Measurements from ENCODE around the gene RCAN3. TPM values are rescaled to one million over a fixed set of nuclear protein-coding genes. Genes with fewer than 3 reads are reported as not detected.
A peak's percentile ranks its signal among the peaks of the same experiment; 100 is the strongest.
"Not testable (repeated sequence)": the region's sequence is repeated elsewhere in the genome, so short reads cannot be mapped to it uniquely, and the experiment has no call there.

Gene RCAN3
- total RNA-seq, 1 experiment from 2014 or later: 29.3 TPM

DNA sequence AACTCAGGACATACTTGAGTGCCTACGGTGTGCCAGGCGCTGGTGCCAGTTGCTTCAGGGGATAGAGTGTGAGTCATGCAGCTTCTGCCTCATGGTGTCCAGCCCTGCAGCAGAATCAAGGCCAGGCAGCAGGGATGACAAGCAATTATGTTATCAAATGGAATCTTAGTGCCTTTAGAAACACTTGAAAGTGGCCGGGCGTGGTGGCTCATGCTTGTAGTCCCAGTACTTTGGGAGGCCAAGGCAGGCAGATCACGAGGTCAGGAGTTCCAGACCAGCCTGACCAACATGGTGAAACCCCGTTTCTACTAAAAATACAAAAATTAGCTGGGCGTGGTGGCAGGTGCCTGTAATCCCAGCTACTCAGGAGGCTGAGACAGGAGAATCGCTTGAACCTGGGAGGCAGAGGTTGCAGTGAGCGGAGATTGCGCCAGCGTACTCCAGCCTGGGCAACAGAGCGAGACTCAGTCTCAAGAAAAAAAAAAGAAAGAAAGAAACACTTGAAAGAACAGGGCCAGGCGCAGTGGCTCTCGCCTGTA is 13.1 kb downstream of the RCAN3 start:
- not testable (repeated sequence) for H3K27me3 ChIP-seq (ENCODE audit: control insufficient read depth, insufficient read depth, low read length); DNase-seq; H3K36me3 ChIP-seq (replicated peaks; ENCODE audit: control insufficient read depth, insufficient read depth, low read length); H3K4me3 ChIP-seq (ENCODE audit: insufficient read depth, low read depth, low read length)

DNA sequence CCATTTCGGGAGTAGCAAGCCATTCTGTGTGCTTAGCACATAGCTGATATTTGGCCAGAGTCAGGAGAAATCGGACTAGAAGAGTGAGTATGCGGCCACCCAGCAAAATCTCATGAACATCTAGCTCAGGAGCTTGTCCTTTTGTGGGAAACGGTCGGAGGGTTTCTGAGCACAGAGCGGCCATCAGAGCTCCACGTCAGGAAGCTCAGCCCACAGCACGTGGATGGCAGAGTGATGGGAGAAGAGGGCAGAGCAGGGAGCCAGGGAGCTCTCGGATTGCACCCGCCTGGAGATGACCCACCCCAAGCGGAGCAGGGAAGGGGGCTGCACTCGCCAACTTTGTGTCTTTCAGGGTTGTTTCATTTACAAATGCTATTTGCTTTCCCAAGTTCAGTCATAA is 13.9 kb downstream of the RCAN3 start:
- no peak for DNase-seq
- Histone ChIP-seq H3K4me3 (ENCODE audit: insufficient read depth, low read depth, low read length) (no peak overlapping the region), H3K27me3 (ENCODE audit: control insufficient read depth, insufficient read depth, low read length) (no peaks in the 10 kb centered on the region), H3K36me3 (replicated peaks; ENCODE audit: control insufficient read depth, insufficient read depth, low read length) (no peaks in the 10 kb centered on the region)

DNA sequence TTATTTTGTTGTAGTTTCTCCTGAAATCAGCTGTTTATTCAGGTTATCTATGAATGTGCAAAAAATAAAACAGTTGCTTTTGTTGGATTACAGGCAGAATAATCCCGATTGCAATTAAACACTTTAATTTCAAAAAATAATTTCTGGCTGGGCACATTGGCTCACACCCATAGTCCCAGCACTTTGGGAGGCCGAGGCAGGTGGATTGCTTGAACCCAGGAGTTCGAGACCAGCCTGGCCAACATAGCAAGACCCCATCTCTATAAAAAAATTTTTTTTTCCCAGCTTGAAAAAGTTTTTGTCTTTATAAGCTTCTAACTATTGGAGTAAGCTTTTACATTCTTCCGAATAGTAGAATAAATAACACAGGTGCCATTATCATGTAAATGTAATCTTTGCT is 15.3 kb downstream of the RCAN3 start:
- no peaks in the 10 kb centered on the region for H3K27me3 ChIP-seq (ENCODE audit: control insufficient read depth, insufficient read depth, low read length)
- no peak overlapping the region for H3K4me3 ChIP-seq (ENCODE audit: insufficient read depth, low read depth, low read length)
- no peak for DNase-seq
- H3K36me3 ChIP-seq (replicated peaks; ENCODE audit: control insufficient read depth, insufficient read depth, low read length): no peaks in the 10 kb centered on the region

DNA sequence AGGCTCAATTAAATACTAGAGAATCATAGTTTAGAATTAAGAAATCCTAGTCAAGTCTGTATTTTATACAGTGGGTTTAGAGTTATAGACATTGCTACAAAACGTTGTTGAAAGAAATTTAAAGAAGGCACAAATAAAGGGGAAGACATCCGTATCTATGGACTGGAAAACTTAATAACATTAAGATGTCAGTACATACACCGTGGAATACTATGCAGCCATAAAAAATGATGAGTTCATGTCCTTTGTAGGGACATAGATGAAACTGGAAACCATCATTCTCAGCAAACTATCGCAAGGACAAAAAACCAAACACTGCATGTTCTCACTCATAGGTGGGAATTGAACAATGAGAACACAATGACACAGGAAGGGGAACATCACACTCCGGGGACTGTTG is 17.6 kb downstream of the RCAN3 start:
- not testable (repeated sequence) for H3K27me3 ChIP-seq (ENCODE audit: control insufficient read depth, insufficient read depth, low read length); DNase-seq; H3K36me3 ChIP-seq (replicated peaks; ENCODE audit: control insufficient read depth, insufficient read depth, low read length); H3K4me3 ChIP-seq (ENCODE audit: insufficient read depth, low read depth, low read length)

DNA sequence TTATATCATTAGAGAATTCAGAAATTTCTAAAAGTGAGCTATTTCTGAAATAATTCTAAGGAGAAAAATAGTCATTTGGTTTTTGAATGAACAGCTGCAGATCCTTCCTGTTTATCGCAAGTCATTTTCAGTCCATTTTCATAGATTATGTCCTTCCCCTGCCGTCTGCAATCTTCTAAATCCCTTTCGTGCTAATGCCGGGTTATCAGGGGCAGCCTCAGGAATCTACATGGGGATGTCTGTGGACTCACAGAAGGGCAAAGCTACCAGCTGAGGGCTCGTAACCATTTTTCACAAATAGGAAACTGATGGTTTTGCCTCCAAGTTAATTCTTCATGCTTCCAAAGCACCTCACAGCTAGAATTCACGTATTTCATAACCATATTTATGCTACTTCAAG is 23.0 kb downstream of the RCAN3 start:
- H3K4me3 ChIP-seq (ENCODE audit: insufficient read depth, low read depth, low read length): no peak overlapping the region
- no peak for DNase-seq
- no peaks in the 10 kb centered on the region for H3K27me3 ChIP-seq (ENCODE audit: control insufficient read depth, insufficient read depth, low read length)
- no peaks in the 10 kb centered on the region for H3K36me3 ChIP-seq (replicated peaks; ENCODE audit: control insufficient read depth, insufficient read depth, low read length)

DNA sequence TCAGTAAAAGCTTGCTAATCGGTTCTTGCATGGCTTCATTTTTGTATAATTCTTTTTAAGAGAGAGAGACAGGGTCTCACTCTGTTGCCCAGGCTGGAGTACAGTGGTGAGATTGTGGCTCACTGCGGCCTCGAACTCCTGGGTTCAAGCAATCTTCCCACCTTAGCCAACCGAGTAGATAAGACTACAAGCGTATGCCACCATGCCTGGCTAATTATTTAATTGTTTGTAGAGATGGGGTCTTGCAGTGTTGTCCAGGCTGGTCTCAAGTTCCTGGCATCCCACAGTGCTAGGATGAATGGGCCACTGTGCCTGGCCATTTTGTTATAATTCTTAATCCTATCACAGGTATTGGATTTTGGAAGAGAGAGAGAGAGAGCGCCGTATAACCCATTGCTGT is 23.4 kb downstream of the RCAN3 start:
- Histone ChIP-seq H3K27me3 (ENCODE audit: control insufficient read depth, insufficient read depth, low read length) (no peaks in the 10 kb centered on the region), H3K4me3 (ENCODE audit: insufficient read depth, low read depth, low read length) (no peak overlapping the region), H3K36me3 (replicated peaks; ENCODE audit: control insufficient read depth, insufficient read depth, low read length) (no peaks in the 10 kb centered on the region)
- no peak for DNase-seq

DNA sequence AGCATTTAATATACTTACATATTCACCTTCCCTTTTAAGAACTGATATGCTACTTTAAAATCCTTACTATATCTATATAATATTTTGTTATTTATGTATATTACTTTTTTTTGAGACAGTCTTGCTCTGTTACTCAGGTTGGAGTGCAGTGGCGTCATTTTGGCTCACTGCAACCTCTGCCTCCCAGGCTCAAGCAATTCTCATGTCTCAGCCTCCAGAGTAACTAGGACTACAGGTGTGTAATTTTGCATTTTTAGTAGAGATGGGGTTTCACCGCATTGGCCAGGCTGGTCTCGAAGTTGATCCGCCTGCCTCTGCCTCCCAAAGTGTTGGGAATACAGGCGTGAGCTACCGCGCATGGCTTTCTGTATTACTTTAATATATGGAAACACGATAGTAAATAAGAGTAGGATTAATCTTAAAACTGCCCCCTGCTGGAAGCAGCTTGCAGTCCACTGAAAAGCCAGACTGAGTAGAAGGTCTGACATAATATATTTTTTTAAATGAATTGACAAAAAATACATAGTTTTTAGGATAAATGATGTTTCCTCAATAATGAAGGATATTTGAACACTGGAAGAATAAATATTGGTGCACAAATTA is 24.4 kb downstream of the RCAN3 start:
- Histone ChIP-seq H3K36me3 (replicated peaks; ENCODE audit: control insufficient read depth, insufficient read depth, low read length) (no peaks in the 10 kb centered on the region), H3K27me3 (ENCODE audit: control insufficient read depth, insufficient read depth, low read length) (no peaks in the 10 kb centered on the region), H3K4me3 (ENCODE audit: insufficient read depth, low read depth, low read length) (no peak overlapping the region)
- DNase-seq: no peak

DNA sequence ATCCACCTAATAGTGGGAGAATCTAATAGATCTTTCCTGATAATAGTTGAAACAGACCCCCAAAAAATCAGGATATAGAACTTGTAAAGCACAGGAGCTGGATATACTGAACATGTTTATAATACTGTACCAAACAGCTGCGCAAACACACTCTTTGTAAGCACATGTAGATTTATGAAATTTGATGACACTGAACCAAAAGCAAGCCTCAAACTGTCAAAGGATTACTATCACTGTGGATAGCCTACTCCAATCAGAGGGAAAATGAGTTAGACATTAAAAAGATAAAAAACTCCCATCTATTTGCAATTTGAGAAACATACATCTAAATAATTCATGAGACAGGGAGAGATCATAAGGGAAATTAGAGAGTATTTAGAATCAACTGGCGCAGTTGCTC is 26.1 kb downstream of the RCAN3 start:
- no peak for DNase-seq
- Histone ChIP-seq H3K36me3 (replicated peaks; ENCODE audit: control insufficient read depth, insufficient read depth, low read length) (no peaks in the 10 kb centered on the region), H3K4me3 (ENCODE audit: insufficient read depth, low read depth, low read length) (no peak overlapping the region), H3K27me3 (ENCODE audit: control insufficient read depth, insufficient read depth, low read length) (no peaks in the 10 kb centered on the region)

DNA sequence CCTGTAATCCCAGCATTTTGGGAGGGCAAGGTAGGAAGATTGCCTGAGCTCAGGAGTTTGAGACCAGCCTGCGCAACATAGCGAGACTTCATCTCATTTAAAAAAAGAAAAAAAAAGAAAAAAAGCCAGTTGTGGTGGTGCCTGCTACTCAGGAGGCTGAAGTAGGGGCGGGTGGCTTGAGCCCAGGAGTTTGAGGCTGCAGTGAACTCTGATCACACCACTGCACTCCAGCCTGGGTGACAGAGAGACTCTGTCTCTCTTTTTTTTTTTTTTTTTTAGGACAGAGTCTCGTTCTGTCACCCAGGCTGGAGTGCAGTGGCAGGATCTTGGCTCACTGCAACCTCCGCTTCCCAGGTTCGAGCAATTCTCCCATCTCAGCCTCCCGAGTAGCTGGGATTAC is 26.7 kb downstream of the RCAN3 start:
- DNase-seq; H3K4me3 ChIP-seq (ENCODE audit: insufficient read depth, low read depth, low read length); H3K36me3 ChIP-seq (replicated peaks; ENCODE audit: control insufficient read depth, insufficient read depth, low read length); H3K27me3 ChIP-seq (ENCODE audit: control insufficient read depth, insufficient read depth, low read length): not testable (repeated sequence)

DNA sequence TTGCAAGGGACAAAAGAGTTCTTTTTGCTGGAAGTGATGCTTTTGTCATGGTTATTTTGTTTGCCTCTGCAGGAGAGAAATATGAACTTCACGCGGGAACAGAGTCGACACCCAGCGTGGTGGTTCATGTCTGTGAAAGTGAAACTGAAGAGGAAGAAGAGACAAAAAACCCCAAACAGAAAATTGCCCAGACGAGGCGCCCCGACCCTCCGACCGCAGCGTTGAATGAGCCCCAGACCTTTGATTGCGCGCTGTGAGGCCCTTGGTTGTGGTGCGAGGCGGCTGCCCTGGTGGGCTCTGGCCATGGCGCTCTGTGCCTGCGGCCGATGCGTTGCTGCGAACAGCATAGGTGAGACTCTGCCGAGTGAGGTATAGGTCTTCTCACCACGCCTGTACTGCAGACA is 32.4 kb downstream of the RCAN3 start:
- Histone ChIP-seq H3K27me3 (ENCODE audit: control insufficient read depth, insufficient read depth, low read length) (no peaks in the 10 kb centered on the region), H3K4me3 (ENCODE audit: insufficient read depth, low read depth, low read length) (no peak overlapping the region), H3K36me3 (replicated peaks; ENCODE audit: control insufficient read depth, insufficient read depth, low read length) (no peaks in the 10 kb centered on the region; the same call in 1 of the 2 replicates)
- peak; percentile 59 for DNase-seq

DNA sequence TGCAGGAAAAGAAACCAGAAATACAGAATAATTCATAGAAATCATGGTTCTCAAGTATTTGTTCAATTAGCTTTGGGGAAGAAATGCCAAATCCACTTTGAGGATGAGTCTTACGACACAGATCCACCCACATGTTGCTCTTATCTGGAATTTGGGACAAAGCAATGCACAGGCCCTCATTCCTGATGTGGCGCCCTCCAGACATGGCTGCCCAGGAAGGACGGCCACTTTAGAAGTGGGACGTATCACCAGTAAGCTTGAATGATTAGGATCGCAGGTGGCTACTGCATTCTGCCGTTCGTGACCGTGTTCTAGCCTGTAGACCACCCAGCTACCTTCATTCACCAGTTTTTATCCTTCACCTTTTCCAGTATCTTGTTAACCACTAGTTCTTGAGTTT is 33.1 kb downstream of the RCAN3 start:
- no peak overlapping the region for H3K4me3 ChIP-seq (ENCODE audit: insufficient read depth, low read depth, low read length)
- no peaks in the 10 kb centered on the region for H3K27me3 ChIP-seq (ENCODE audit: control insufficient read depth, insufficient read depth, low read length)
- no peak for DNase-seq
- H3K36me3 ChIP-seq (replicated peaks; ENCODE audit: control insufficient read depth, insufficient read depth, low read length): no peaks in the 10 kb centered on the region; the same call in 1 of the 2 replicates

DNA sequence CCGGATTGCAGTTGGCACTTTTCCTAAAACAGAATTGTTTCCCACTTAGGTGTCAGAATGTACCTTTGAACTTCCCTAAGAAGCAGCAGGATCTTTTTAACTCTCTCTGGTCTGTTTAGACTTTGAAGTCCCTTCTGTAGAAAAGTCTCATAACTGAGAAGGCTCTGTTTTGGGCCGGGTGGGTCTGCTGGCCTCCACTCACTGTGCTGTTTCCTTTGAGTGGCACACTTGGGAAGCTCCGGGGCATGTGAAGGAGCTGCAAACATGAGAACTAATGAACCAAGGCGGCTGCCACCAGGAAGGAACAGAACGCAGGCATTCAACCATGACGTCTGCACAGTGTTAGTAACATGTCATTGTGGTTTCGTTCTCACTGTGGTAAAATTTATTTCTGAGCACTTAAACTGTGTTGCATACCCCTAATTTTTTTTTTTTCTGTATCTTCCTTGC is 33.8 kb downstream of the RCAN3 start:
- Histone ChIP-seq H3K36me3 (replicated peaks; ENCODE audit: control insufficient read depth, insufficient read depth, low read length) (no peaks in the 10 kb centered on the region; the same call in 1 of the 2 replicates), H3K27me3 (ENCODE audit: control insufficient read depth, insufficient read depth, low read length) (no peaks in the 10 kb centered on the region), H3K4me3 (ENCODE audit: insufficient read depth, low read depth, low read length) (no peak overlapping the region)
- no peak for DNase-seq

DNA sequence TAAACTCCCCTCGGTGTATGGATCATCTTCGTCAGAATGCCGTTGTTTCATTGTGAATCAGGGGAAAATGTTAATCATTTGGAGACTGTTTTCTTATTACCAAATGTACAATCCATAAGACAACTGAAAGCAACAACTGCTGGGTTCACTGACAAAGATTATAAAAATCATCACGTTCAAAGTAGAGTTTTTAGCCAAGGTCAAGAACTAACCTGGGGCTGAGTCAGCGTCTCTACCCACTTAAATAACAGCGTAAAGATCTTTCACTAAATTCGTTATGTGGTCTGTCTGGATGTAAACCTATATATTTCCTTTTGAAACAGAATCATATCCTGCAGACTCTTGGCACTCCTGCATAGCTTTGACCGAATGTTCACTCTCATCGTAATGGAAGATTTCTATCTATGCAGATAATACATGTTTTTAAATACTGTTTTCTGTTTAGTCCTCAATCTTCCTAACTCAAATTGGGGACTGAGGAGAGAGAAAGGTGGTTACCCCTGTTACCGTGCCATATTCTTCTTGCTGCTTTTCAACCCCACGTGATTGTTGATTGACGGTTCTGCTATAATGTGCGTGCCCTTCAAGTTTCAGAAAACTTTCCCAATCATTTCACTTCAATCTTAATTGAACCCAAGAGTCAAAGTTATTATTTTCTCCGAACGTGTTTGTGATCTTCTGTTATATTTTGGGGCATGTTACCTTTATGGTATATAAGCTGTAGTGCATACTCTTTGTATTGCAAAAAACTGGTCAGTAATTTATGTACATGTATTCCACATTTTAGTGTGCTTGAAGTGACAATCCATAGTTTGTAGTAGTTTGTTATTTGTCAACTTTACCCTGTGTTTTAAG is 37.6 kb downstream of the RCAN3 start:
- H3K27me3 ChIP-seq (ENCODE audit: control insufficient read depth, insufficient read depth, low read length): no peaks in the 10 kb centered on the region
- DNase-seq: no peak
- H3K4me3 ChIP-seq (ENCODE audit: insufficient read depth, low read depth, low read length): no peak overlapping the region
- H3K36me3 ChIP-seq (replicated peaks; ENCODE audit: control insufficient read depth, insufficient read depth, low read length): no peaks in the 10 kb centered on the region; the same call in 1 of the 2 replicates

DNA sequence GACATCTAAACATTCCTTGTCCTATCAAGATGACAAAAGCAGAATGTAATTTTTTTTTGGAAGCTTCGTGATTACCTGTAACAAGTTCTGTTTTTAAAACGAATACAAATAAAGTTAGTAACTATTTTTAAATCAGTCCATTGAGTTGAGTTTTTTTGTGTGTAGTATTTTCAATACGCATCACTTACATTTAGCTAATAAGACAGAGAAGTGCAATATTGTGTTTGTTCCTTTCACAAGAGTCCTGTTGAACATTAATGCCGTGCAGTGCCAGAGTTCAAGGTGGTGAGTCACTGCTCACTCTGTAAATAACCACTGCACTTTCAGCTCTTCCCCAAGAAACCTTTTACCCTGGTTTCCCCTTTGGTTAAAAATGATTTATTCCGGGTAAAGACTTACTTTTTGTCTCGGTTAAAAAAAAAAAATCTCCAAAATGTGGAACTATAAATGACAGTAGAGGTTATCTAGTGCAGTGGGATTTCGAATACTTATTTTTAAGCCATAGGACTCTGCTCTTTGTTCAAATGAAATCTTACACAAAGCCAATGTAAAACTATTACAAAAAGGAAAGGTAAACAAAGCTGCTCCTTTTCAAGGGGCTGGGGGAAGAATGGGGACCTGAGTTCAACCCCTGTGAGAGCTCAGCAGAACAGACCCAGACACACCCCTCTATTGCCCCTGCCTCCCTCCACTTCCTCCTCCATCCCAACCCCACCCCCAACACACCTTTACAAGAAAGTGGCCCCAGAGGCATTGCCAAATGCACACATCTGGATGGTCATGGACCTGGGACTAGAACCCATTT is 38.5 kb downstream of the RCAN3 start:
- H3K36me3 ChIP-seq (replicated peaks; ENCODE audit: control insufficient read depth, insufficient read depth, low read length): no peaks in the 10 kb centered on the region
- no peaks in the 10 kb centered on the region for H3K27me3 ChIP-seq (ENCODE audit: control insufficient read depth, insufficient read depth, low read length)
- DNase-seq: no peak
- H3K4me3 ChIP-seq (ENCODE audit: insufficient read depth, low read depth, low read length): no peak overlapping the region
